UCSD-AML1 (cell line): Measurements from ENCODE around the gene ARHGEF10L.

Experiments
- DNase-seq: peaks from one replicate; lab custom pipeline; 2025; ENCODE audit not compliant: unreplicated experiment; lab: John Stamatoyannopoulos, UW

ARHGEF10L gene

DNA sequence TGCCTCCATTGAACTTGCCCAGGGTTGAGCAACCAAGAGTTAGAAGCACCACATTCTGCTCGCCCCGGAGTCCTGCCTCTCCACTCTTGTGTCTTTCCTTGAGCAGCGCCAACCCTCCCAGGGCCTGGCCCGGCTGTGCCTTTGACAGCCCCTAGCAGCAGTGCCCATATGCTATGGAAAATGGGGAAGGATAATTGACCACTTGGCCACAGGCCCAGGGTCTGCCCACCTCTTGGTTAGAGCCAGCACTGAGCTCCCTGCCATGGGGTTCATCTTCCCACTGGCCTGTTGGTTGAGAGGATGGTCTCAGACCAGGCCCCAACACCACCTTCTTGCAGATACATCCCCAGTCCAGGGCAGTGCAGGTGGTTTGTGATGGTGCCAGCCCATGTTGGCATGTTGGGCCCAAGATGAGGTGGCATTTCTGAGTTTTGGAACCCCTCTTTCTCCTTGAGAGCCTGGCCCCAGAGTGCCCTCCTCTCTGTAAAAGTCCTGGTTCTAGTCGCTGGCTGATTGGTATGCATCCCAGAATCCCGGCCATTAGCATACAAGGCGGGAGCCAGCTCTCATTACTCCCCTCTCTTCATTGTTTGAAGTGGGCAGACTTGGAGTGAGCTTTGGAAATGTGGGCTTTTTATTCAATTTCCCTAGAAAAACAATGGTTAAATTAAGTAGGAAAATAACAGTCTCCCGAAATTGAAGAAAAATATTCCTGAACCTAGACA, 7.6 kb downstream of the ARHGEF10L start:
- DNase-seq, result no peak

DNA sequence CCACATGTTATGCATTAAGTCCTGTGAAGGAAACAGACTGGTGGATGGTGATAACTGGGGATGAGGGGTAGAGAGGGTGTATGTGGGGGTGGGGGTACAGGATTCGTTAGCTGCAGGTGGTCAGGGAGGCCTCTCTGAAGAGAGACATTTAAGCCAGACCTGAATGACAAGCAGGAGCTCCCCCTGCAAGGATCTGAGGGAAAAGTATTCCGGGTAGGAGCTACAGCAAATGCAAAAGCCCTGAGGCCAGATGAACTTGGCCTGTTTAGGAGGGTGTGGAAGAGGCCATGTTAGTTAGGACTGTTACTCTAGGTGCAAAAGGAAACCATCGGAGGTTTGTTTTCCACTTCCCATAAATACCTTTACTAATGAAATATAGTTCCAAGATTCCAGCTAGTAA, 9.9 kb downstream of the ARHGEF10L start:
- DNase-seq, result no peak

DNA sequence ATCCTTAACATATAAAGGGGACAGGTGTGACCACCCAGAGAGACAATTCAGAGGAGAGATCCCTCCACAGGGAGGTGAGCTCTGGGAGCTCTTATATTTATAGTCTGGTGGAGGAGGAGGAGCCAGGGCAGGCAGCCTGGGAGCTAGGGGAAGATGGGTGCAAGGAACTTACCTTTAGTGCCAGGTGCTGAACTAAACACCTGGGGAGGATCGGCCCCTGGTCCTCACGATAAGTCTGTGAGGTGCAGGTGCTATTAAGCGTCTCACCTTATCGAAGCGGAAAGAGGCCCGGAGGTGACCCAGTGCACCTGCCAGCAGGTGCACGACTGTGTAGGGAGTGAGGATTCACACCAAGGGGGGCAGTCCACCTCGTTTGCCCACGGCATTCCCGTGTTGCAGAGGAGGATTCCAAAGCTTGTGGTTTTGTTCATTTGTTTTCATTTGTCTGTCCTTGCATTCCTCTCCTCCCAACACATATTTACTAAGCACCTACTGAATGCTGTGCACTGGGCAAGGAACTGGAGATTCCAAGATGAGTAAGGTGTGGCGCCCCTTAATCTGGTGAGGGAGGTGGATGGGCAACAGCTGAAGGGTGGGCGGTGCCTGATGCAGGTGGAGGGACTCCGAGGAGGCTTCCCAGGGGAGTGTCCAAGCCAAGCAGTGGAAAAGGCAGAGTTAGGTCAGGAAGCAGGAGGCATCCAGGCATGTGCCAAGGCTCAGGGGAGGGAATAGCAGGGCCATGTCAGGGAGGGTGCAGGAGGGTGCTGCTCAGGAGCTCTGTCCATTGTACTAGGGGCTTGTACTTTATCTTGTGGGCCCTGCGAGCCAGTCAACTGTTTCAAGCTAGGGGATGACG, 11.5 kb downstream of the ARHGEF10L start:
- DNase-seq, result no peak

DNA sequence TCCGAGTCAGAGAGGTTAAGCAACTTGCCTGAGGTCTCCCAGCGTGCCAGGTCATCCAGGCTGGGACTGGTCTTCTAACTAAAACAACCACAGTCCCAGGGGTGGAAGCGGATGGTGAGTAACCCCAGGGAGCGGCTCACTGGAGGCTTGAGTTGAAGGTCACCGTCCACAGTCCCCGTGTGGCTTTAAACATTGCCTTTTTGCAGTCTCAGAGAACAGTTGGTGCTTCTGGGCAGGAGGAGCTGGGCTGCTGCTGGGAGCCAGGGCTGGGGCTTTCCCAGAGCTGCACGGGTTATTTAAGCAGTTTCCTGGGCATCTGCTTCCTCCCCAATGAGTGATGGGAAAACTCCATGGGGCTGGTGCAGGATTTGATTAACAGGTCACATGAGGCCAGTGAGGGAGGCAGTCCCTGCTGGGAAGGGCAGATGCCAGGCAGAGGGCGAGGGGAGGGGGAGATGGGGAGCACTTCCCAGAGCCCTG, 12.3 kb downstream of the ARHGEF10L start:
- DNase-seq, result peak; percentile 22

DNA sequence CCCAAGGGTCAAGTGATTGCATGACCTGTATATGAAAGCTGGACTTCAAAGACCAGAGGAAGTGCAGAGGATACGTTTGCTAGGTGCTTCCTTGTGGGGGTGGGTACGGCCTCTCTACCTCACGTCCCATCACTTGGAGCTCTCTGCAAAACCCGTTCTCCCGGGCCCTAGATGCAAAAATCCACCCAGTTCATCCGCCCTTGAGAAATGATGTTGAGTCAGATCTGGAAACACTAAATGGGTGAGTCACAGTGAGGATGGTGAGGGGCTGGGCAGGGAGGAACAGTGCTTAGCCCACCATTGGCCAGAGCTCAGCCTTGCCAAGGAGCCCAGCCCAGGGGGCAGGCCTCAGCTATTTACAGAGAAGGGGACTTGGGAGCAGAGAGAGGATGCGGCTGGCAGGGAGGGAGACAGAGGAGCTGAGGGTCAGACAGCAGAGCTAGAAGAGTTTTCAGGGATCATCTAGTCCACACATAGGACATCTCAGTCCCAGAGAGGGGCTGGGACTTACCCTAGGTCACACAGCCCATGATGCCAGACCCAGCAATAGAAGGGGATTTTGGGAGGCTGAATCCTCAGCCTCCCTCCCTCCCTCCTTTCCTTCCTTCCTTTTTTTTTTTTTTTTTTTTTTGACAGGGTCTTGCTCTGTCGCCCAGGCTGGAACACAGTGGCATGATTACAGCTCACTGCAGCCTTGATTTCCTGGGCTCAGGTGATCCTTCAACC, 14.6 kb downstream of the ARHGEF10L start:
- DNase-seq, result no peak

DNA sequence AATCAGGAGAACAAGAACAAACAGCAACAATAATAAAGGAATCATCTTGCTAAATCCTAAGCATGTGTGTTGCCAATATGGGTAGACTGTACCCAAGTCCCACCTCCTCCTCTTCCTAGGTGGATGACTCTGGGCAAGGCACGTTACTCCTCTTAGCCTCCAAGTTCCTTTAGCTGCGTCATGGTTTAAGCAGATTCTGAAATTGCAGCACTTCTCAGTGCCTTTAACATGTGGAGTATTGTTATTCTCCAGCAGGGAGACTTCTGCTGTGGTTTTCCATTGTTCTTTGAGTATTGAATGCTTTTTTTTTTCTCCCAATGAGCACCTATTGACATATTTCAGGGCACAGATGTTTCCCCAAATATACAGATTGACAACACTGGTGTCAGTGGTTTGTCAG, 15.5 kb downstream of the ARHGEF10L start:
- DNase-seq, result no peak

DNA sequence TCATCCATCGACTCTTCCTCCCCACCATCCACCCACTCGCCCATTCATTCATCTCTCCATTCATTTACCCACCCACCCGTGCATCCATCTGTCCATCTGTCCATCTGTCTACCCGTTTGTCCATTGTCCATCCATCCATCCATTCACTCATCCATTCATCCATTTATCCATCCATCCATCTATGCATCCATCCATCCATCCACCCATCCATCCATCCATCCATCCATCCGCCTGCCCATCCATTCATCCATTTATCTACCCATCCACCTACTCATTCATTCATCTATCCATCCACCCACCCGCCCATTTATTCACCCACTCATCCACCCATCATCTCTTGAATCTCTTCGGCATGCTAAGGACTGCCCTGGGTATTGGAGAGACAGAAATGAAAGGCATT, 18.5 kb downstream of the ARHGEF10L start:
- no peak for DNase-seq

DNA sequence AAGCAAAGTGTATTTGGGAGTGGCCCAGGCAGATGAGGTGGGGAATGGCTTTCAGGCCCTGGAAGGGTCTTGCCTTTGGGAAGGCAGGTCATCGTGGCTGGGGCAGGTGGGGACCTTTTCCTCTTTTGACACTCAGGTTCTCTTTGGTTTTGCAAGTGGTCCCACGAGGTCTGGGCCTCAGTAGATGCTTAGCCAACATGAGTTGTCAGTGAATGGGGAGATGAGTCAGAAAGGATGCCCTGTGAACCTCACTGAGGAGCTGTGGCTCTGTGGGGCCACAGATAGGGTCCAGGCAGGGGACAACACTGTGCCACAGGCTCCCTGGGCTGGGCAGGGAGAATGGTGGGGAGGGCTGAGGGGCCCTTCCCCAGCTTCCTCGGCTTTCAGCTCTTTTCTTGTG, 19.0 kb downstream of the ARHGEF10L start:
- no peak for DNase-seq

DNA sequence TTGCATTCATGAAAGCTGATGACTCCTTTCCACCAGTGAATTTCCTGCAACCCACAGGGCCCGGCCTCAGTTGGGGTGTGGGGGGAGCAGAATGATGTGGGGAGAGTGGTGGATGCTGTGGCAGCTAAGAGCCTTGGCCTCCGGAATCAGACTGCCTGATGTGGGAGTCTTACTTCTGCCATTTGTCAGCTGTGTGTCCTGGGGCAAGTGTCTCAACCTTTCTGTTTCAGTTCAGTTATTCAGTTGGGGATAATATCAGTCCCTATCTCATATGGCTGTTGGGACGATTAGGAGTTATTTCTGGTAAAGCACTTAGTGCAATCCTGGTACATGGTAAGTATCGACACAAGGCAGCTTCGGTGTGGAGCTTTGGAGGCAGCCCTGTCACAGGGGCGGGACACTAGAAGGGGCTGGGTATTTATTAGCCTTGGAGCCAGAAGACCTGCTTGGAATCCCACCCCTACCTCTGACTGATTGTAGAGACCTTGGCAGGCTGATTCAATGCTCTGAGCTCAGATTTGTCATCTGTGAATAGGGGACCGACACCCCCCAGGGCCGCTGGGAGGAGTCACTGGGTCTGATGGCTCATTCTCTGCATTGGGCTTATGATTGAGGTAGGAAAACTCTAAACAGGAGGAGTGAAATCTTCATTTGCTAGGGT, 19.6 kb downstream of the ARHGEF10L start:
- no peak for DNase-seq

DNA sequence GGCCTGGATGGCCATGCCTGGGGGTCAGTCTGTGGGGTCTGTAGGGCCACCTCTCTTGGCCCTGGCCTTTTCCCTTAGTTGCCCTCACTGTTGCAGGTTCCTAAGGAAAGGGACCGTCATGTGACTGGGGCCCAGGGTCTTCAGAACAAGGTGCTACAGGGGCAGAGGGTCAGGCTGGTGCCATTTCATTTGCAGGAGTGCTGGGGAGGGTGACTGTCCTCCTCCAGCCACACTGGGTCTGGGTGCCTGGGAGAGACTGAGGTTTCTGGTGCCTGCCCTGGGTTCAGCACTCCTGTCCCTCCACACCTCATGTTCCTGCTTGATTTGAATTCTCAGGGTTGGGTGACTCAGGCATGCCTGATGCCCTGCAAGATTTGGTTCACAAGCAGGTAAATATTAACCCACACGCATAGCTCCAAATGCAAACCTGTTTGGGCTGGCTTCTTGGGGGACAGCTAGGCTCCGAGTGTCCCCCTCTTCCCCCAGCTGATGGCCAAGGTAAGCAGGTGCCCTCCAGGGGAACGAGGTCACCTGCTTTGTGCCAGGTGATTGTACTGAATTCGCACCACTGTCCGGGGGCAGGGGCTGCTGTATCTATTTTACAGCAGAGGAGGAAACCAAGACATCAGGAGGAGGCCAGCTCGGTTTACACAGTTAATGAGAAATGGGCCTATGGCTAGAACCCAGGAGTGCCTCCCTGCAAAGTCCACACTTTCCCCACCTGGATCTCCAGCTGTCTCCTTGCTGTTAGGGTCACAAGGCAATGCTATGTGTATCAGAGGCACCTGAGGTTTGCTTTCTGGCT, 20.3 kb downstream of the ARHGEF10L start:
- DNase-seq, result no peak

DNA sequence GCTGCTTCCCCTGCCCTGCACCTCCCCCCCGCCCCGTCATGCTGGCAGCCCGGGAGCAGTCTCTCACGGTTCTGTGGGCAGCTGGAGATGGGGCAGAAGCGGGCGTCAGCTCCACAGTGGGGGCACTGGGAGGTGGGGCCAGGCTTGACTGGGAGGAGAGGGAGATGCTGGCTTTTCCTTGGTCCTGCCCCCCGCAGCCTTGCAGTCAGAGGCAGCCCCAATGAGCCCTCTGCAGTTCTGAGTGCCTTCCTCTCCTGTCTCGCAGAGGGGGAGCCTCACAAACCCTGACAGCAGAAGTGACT, 21.7 kb downstream of the ARHGEF10L start:
- no peak for DNase-seq

DNA sequence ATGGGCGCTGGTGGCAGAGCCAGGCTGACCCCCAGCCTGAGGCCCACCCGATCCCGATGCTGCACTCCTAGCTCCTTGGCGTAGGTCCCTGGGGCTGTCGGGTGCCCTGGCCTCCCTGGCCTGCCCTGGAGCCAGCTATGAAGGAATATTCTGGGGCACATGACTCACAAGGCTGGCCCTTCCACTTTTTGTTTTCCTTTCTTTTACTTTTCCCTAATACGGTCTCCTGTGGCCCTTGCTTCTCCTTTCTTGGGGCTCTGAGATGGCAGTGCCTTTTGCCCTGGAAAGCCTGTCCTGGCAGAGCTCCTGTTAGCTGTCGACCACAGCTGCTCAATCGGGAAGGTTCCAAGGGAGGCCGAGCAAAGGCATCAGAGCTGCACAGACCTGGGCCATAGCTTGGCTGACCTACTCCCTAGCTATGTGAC, 22.1 kb downstream of the ARHGEF10L start:
- no peak for DNase-seq

DNA sequence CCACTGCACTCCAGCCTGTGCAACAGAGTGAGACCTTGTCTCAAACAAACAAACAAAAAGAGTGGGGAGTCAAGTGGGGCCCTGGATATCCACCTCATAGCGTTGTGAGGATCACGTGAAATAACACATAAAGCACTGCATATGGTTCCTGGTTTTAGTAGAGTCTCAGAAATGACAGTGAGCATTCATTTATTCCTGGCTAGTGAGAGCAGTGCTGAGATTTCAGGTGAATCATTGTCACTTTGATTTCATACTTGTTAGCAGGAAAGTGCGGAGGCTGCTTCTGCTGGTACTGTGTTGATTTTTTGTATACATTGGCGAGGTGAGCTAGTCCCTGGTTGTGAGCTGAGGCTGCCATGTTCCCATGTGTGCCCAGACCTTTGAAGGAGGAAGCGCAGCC, 22.9 kb downstream of the ARHGEF10L start:
- no peak for DNase-seq

DNA sequence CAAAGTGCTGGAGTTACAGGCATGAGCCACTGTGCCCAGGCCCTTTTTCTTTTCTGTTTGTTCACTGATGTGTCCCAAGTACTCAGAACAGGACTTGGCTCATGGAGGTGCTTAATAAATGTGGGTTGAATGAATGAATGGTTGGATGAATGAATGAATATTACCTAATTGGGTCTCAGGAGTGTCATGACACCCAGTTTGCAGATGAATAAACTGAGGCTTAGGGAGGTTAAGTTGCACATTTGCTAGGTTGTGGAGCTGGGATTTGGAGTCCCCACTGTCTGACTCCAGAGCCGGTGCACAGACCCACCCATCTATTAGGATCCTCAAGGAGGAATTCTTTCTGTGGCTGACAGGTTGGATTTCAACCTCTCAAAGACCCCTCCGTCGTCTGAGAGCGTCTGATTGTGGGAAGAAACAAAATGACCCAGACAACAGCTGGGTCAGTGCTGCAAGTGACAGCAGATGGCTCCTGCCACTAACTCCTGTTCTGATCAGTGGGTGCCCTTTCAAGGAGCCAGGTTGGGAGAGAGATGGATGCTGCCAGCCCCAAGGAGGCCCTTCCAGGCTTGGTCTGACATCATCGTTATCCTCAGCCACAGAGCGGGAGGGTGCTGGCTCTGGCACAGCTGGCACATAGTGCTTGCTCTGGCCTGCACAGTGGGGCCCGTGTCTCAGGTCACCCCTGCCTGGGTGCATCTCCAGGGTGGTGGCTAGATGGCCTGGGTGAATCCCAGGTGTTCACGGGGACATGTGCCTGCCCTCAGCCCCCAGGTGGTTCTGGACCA, 24.2 kb downstream of the ARHGEF10L start:
- DNase-seq, result no peak

DNA sequence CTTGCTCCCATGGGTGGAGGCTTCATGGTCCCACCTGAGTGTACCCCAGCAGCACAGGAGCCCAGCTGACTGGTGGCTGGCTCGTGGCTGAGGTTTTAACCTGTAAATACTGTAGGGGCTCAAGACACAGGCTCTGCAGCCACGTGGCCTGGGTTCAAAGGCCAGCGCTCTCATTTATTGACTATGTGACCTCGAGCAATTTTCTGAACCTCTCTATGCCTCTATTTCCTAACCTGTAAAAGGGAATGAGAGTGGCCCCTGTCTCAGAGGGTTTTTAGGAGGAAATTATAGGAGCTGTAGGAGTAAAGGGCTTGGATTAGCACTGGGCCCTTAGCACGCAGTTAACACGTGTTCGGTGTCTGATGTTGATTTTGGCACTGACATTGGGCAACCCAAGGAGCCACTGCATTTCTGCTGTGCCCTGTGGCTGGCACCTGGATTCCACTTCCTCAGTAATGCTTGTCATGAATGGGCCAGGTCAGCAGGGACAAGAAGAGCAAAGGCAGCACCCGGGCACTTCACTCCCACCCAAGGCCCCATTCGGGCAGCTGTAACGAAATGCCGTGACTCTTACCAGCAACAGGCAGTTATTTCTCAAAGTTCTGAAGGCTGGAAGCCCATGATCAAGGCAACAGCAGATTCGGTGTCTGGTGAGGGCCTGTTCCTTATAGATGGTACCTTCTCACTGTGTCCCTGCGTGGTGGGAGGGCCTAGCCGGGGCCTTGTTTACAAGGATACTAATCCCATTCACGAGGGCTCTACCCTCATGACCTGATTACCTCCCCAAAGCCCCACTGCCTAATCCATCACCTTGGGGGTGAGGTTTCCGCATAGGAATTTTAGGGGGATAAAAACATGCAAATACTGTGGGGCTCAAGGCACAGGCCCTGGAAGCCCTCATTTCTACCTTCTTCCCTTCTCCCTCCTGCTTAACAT, 25.2 kb downstream of the ARHGEF10L start:
- no peak for DNase-seq

DNA sequence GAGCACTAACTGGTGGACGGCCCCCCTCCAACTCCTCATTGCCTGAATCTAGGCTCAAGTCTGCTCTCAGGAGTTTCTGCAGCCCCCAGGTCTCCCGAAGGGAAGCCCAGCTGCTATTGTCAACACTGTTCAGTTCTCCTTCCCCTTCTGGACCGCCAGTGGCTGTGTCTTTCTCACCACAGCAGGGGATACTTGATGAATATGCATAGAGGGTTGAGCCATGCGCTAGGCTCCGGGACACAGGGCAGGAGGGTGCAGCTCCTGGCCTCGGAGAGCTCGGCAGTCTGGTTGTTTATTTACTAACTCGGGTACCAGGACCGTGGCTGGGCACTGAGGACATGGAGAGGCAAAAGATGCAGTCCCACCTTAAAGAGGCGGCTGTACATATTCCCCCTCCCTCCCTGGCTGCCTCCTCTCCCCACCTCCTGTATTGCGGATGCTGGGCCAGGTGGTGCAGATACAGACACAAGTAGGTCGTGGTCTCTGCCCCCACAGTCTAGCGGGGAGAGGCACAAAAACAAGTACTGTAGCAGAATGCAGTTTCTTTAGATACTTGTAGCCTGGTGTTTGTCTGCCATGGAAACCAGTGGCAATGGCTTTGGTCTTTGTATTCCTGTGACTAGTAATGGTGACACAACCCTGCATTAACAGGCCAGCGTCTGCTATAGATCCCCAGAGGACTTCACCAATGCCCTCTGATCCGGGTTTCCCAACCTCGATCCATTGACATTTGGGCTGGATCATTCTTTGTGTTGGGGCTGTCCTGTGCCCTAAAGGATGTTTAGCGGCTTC, 26.2 kb downstream of the ARHGEF10L start:
- no peak for DNase-seq

DNA sequence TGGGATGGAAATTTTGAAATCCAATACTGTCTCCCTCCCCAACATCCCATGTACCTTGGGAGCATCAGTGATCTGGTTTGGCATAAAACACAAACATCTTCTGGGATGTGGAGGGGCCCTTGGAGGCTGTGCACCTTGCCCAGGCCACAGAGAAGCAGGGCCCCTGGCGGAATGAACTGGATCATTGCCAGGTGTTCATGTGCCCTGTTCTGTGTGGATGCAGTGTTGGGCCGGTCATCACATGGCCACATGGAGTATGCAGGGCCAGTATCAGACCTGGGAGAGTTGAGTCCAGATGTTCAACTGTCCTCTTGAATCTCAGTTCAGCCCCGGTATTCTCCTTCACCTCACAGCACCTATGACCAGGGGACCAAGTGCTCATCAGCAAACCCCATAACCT, 26.9 kb downstream of the ARHGEF10L start:
- DNase-seq, result no peak

DNA sequence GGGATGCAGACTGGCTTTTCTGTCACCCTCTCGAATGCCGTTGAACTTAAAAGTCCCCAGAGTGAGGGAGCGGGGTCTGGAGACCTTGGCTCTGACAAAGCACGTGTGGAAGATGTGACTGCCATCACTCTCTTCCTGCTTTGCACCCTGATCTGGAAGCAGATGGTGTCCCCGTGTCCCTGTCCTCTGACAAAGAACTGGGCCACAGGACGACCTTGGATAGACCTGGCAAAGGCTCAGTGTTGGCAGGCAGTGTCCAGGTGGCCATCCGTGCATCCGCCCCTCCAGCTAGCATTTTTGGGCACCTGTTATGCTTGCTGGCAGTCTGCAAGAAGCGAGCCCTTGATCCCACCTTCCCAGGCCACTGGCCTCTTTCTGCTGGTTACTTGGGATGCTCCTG, 27.4 kb downstream of the ARHGEF10L start:
- no peak for DNase-seq
